Heart left ventricle (tissue), 16 donors: ENCODE measurements around the gene CPLX3. TPM values are rescaled to one million over a fixed set of nuclear protein-coding genes. Genes with fewer than 3 reads are reported as not detected.

ENCODE experiments used
- ATAC-seq, 4 donors: fragments of 200-7000 bp; cut with Tn5 transposase; one replicate each; pipeline ENCODE4 v1.9.1; 2020 to 2022; ENCODE audit warnings: moderate library complexity in 4 of 4, mild to moderate bottlenecking in 3 of 4, moderate number of reproducible peaks in 1 of 4
- DNase-seq, 5 donors: peaks; one replicate each; pipeline ENCODE4 v3.0.0-alpha.2; 2020
- H3K27ac ChIP-seq, 12 donors: fragments of 200-600 bp; sonication (generic) in 4 of 12; one replicate each; pipeline versions ENCODE4 v1.5.0 to v1.8.0; 2016 to 2022; ENCODE audit warnings: mild to moderate bottlenecking in 2 of 12
- H3K27me3 ChIP-seq, 9 donors: fragments of 200-600 bp; sonication (generic) in 2 of 9; one replicate each; pipeline versions ENCODE4 v1.5.1 to v1.8.0; 2016 to 2022; ENCODE audit warnings: mild to moderate bottlenecking in 3 of 9
- H3K36me3 ChIP-seq, 9 donors: fragments of 200-600 bp; sonication (generic) in 2 of 9; one replicate each; pipeline versions ENCODE4 v1.5.0 to v1.8.0; 2018 to 2022; ENCODE audit warnings: mild to moderate bottlenecking in 2 of 9
- H3K4me1 ChIP-seq, 12 donors: fragments of 200-600 bp; sonication (generic) in 4 of 12; one replicate each; pipeline versions ENCODE4 v1.5.0 to v1.8.0; 2016 to 2022; ENCODE audit warnings: mild to moderate bottlenecking in 3 of 12
- H3K4me3 ChIP-seq, 12 donors: fragments of 200-600 bp; sonication (generic) in 4 of 12; one replicate each; pipeline versions ENCODE4 v1.5.0 to v1.8.0; 2017 to 2022; ENCODE audit warnings: mild to moderate bottlenecking in 9 of 12, moderate library complexity in 4 of 12
- H3K9me3 ChIP-seq, 12 donors: fragments of 200-600 bp; sonication (generic) in 4 of 12; one replicate each; pipeline versions ENCODE4 v1.5.0 to v1.8.0; 2016 to 2022; ENCODE audit warnings: mild to moderate bottlenecking in 1 of 12
- CTCF ChIP-seq, 12 donors: fragments of 200-600 bp; sonication (generic) in 4 of 12; IDR thresholded peaks; one replicate each; pipeline versions ENCODE4 v1.5.0 to v1.8.0; 2018 to 2022; ENCODE audit warnings: antibody characterized with exemption in 12 of 12, mild to moderate bottlenecking in 5 of 12
- POLR2A ChIP-seq, 2 donors: fragments of 450-650 bp; IDR thresholded peaks; one replicate each; pipeline ENCODE4 v1.6.1; 2017; ENCODE audit warnings: antibody characterized with exemption in 2 of 2, mild to moderate bottlenecking in 2 of 2, moderate library complexity in 2 of 2
- WGBS, 4 donors: extraction: QIAGEN DNeasy Blood & Tissue Kit in 2 of 4; methylation state at CpG; one replicate each; pipeline versions ENCODE4 v1.1.5 to v1.1.7; 2013 to 2018; 5-methylcytosine and 5-hydroxymethylcytosine counted together
- intact Hi-C, 10 donors: fragments of 100-400 bp; cut with DNase I; formaldehyde crosslinking; loops; one replicate each; pipeline versions ENCODE4 v1.11.1 to v1.14.2; 2022
- polyA plus RNA-seq, 2 donors: library from polyadenylated mRNA; stranded (reverse); fragments of 200-250 nt; gene quantifications; one replicate each; pipeline ENCODE4 v1.2.3, GENCODE V29; 2013
- total RNA-seq, 9 donors: library from RNA; depleted of rRNA in 2 of 9; stranded (reverse); fragments of >200 nt in 2 of 9; fragmentation: NEBNext Ultra II Directional in 3 of 9; extraction: Animal tissue kit (Norgen Biotek cat#: 25700) in 3 of 9; gene quantifications; one replicate each; pipeline versions ENCODE4 v1.1.0 to v1.2.4, GENCODE V29; 2016 to 2023
- donor health status: ischemic (EF 13 %, LVEDD 7.1; RV severe dilation, severe dysfunction).
- donor health status: healthy with polysubstance abuse.
- donor health status: DM: no; HTN: yes; CAD: no.
- donor health status: DM: no; HTN: no; CAD: no.
- donor health status: ischemic (EF 25% LVEDD 6.9; RV normal size, moderate dysfunction).
- donor health status: ischemic (EF 25% LVEDD 5.7; RV mildly dilated, moderate dysfunction).
- donor health status: healthy.
- donor health status: DM: yes; HTN: yes; CAD: no.
- donor health status: ischemic (EF 35%, LVEDD 5.7; RV mildly dilated, moderate dysfunction).
- donor health status: nonischemic (EF 11% LVEDD 7.7; RV severe dilation, severe dysfunction).
- donor health status: DM: yes; HTN: yes; CAD: no.
- donor health status: PGD.
- donor health status: ischemic (EF 29% LVEDD 5.4; RV normal size, mild dysfunction).
- donor health status: nonischemic (EF 23%, LVEDD 6.1; RV moderate dilation, normal function).

CPLX3 gene
- total and polyA plus RNA-seq, 11 donors, result 0.06 to 3.3 (median 1.6) TPM; not detected in 3

DNA sequence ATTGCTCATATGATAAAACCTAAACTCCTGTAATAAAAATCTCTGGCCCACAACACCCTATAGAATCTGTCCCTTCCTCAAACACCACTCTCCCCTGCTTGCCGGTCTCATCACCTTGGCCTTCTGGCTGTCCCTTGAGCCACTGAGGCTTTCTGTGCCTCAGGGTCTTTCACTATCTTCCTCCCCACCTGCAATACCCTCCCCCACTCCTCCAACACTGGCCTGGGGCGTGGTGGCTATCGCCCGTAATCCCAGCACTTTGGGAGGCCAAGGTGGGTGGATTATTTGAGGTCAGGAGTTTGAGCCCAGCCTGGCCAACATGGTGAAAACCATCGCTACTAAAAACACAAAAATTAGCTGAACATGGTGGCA, 47.8 kb upstream of the CPLX3 start:
- DNase-seq, result no peak
- ATAC-seq, result no peak
- intact Hi-C loops, result no loop called here
- peaks cover 15 to 90% (median 34%) of the 10 kb centered on the region in 12 donors for H3K4me1 ChIP-seq
- no peak overlapping the region for H3K4me3 ChIP-seq
- 91 to 100% (median 96%) methylated on average over 5 of the region's 5 CpGs for WGBS, 4 donors
- no peaks in the 10 kb centered on the region for H3K36me3 ChIP-seq
- TF ChIP-seq POLR2A (IDR thresholded peaks at IDR 0.05) (no peak), CTCF (IDR thresholded peaks at IDR 0.05) (no peak)
- H3K27ac ChIP-seq, result peak overlapping the region in 1 of 12 donors; percentile 97
- no peaks in the 10 kb centered on the region for H3K27me3 ChIP-seq
- H3K9me3 ChIP-seq, result no peaks in the 10 kb centered on the region

DNA sequence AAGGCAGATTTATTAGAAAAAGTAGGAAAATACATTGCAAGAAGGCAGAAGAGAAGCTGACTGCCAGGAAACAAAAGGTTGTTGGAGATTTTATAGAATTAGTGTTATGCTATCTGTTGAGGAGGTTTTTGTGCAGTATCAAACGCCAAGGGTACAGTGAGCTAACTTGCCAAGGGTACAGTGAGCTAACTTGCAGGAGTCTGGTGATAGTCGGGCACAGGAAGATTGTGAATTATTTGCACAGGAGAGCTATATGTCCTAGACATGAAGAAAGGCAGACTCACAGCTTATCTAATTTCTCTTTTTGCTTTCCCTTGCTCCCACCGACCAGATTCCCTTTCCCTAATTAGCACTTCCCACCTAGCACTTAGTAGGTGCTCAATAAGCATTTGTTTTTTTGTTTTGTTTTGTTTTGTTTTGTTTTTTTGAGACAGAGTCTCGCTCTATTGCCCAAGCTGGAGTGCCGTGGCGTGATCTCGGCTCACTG, 47.2 kb upstream of the CPLX3 start:
- WGBS, 4 donors, result 84 to 88% (median 86%) methylated on average over 7 of the region's 7 CpGs
- Histone ChIP-seq H3K36me3 (no peaks in the 10 kb centered on the region), H3K27ac (peak overlapping the region in 1 of 12 donors; percentile 97), H3K27me3 (no peaks in the 10 kb centered on the region), H3K9me3 (no peaks in the 10 kb centered on the region), H3K4me1 (peaks cover 20 to 90% (median 41%) of the 10 kb centered on the region in 12 donors), H3K4me3 (no peak overlapping the region)
- intact Hi-C loops, result no loop called here
- TF ChIP-seq POLR2A (IDR thresholded peaks at IDR 0.05) (no peak), CTCF (IDR thresholded peaks at IDR 0.05) (no peak)
- DNase-seq (no peak), ATAC-seq (no peak)

- H3K27me3 ChIP-seq, result no peaks in the 10 kb centered on the region
- TF ChIP-seq CTCF (IDR thresholded peaks at IDR 0.05), result no peak
Observed at GRCh38 chr15:74780523-74781430, 45.6 kb upstream of the CPLX3 start.

More at GRCh38 chr15:74780523-74781430, 45.6 kb upstream of the CPLX3 start:
- ATAC-seq (no peak), DNase-seq (no peak)
- intact Hi-C loops, result loop anchor here in 5 of 10 donors (1.0 to 5.0 kb wide), 5 partner anchors 20 to 157 kb away; partner anchors contain the start of genes COX5A (in 1 of the 5) and ULK3 (in 1 of the 5)
- Histone ChIP-seq H3K9me3 (no peaks in the 10 kb centered on the region), H3K4me1 (peaks cover 29 to 90% (median 56%) of the 10 kb centered on the region in 12 donors), H3K4me3 (peak overlapping the region in 8 of 12 donors; percentile 70 to 98 (median 86)), H3K36me3 (peaks cover 0 to 3% (median 0%) of the 10 kb centered on the region in 9 donors), H3K27ac (peak overlapping the region in 4 of 12 donors; percentile 58 to 97 (median 88))
- 64 to 70% (median 67%) methylated on average over 16 of the region's 16 CpGs for WGBS, 4 donors
